Measurements from ENCODE around the gene SOX18. TPM values are rescaled to one million over a fixed set of nuclear protein-coding genes. Genes with fewer than 3 reads are reported as not detected.
A peak's percentile ranks its signal among the peaks of the same experiment; 100 is the strongest.

The SOX18 gene
- total and polyA plus RNA-seq, 2 of the 13 experiments (the other 11 are each of a cell fraction or from before 2014, with no cell fraction given): 1.6 to 1.9 TPM

GRCh38 chr20:64083378-64083803 lies 34.0 kb upstream of the SOX18 start (continued):
- TF ChIP-seq TFAP4 (IDR thresholded peaks at IDR 0.05; ENCODE audit: borderline replicate concordance, low read depth) (peak; percentile 51; the same call in 1 of the 2 replicates), TFDP2 (CRISPR knock-in tag; IDR thresholded peaks at IDR 0.05) (peak; percentile 77; the same call in 1 of the 2 replicates), ISX (CRISPR knock-in tag; conservative IDR thresholded peaks at IDR 0.05) (no peak), SIX1 (CRISPR knock-in tag; IDR thresholded peaks at IDR 0.05; ENCODE audit: borderline replicate concordance) (no peak), ZNF44 (CRISPR knock-in tag; IDR thresholded peaks at IDR 0.05) (no peak; the same call in 1 of the 2 replicates), SPEN (CRISPR knock-in tag; IDR thresholded peaks at IDR 0.05; ENCODE audit: low read depth) (peak; percentile 46; the same call in 1 of the 2 replicates), NR0B2 (CRISPR knock-in tag; IDR thresholded peaks at IDR 0.05) (peak; percentile 73; the same call in 1 of the 2 replicates), ZNF609 (CRISPR knock-in tag; IDR thresholded peaks at IDR 0.05; ENCODE audit: borderline replicate concordance) (peak; percentile 31; the same call in 1 of the 2 replicates), MYNN (CRISPR knock-in tag; IDR thresholded peaks at IDR 0.05; ENCODE audit: low read depth) (no peak), ZNF354B (CRISPR knock-in tag; IDR thresholded peaks at IDR 0.05) (no peak), MED1 (CRISPR knock-in tag; IDR thresholded peaks at IDR 0.05) (peak; percentile 36; the same call in 1 of the 2 replicates), THAP9 (CRISPR knock-in tag; IDR thresholded peaks at IDR 0.05; ENCODE audit: borderline replicate concordance) (0 out of 2 replicates have a peak, but pooled peaks have one; percentile 28), LCORL (IDR thresholded peaks at IDR 0.05) (no peak), LCORL (CRISPR knock-in tag; IDR thresholded peaks at IDR 0.05) (peak; percentile 89; the same call in 1 of the 2 replicates), NFE2L1 (CRISPR knock-in tag; IDR thresholded peaks at IDR 0.05; ENCODE audit: borderline replicate concordance) (no peak), GTF3A (CRISPR knock-in tag; conservative IDR thresholded peaks at IDR 0.05) (no peak), KLF6 (CRISPR knock-in tag; IDR thresholded peaks at IDR 0.05) (no peak), ZNF260 (CRISPR knock-in tag; IDR thresholded peaks at IDR 0.05; ENCODE audit: borderline replicate concordance, low read depth) (no peak), ASH2L (IDR thresholded peaks at IDR 0.05; ENCODE audit: insufficient read length, low read depth, low read length) (peak; percentile 23)

Measured in HepG2 (cell line).